ENCODE measurements around the gene LRRN2. TPM values are rescaled to one million over a fixed set of nuclear protein-coding genes. Genes with fewer than 3 reads are reported as not detected.

Gene LRRN2
- total RNA-seq, 1 experiment from 2014 or later = 5.8 TPM

DNA sequence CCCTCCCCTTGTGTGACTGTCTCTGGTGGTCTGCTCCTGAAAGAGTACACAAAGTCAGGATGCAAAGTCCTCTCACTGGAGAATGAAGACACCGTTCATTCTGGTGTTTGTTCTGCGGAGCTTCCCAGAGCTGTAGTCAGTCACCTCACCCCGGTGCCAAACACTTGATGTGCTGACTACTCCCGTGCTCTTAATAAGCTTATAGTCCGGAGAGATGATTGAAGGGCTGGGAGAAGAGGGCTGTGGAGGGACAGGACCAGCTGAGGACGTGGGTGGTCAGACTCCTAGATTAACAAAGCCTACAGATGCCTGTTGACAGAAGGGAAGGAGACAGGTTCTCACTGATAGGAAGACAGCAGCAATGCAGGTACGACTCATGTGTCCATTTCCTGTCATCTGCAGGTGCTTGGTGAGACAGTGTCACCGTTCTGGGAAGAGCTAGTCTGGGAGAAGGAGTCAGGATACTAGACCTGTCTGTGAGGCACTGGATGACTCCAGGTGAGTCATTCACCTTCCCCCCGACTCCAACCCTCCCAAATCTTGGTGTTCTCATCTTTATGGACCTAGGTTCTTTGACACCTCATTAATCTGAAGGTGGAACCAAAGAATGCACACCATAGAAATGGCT is 40.4 kb upstream of the LRRN2 start:
- Histone ChIP-seq H3K4me1 (ENCODE audit: insufficient read depth, low read length) (no peaks in the 10 kb centered on the region), H2BK15ac (ENCODE audit: low read depth, low read length) (no peak overlapping the region), H3T11ph (ENCODE audit: low read length) (no peak overlapping the region), H2BK5ac (ENCODE audit: insufficient read length, low read length) (no peak overlapping the region), H3K14ac (ENCODE audit: insufficient read depth, low read length) (no peak overlapping the region), H2BK120ac (ENCODE audit: low read depth, low read length, poor library complexity, severe bottlenecking) (no peak overlapping the region), H3K18ac (ENCODE audit: insufficient read length, low read depth, low read length) (no peak overlapping the region), H3K9me3 (ENCODE audit: control insufficient read depth, low read depth, low read length) (no peaks in the 10 kb centered on the region), H4K91ac (ENCODE audit: insufficient read length, low read depth, low read length) (no peak overlapping the region), H2BK20ac (ENCODE audit: low read depth, low read length, poor library complexity, severe bottlenecking) (no peak overlapping the region), H3K4me2 (ENCODE audit: insufficient read depth, insufficient read length, low read length) (no peak overlapping the region), H3K23ac (ENCODE audit: insufficient read length, low read depth, low read length) (no peak overlapping the region), H2AK5ac (ENCODE audit: insufficient read length, low read length) (no peak overlapping the region), H4K8ac (replicated peaks; ENCODE audit: insufficient read length, low read depth, low read length) (no peak overlapping the region), H3K27ac (ENCODE audit: insufficient read length, low read depth, low read length) (no peak overlapping the region), H3K4ac (ENCODE audit: low read depth, low read length) (no peak overlapping the region), H2BK12ac (ENCODE audit: insufficient read length, low read depth, low read length) (no peak overlapping the region), H4K20me1 (ENCODE audit: control insufficient read depth, insufficient read depth, insufficient read length) (no peaks in the 10 kb centered on the region), H2AFZ (ENCODE audit: low read length) (no peak overlapping the region), H3K79me2 (ENCODE audit: insufficient read depth, low read length) (no peaks in the 10 kb centered on the region), H4K5ac (ENCODE audit: insufficient read length, low read depth, low read length) (no peak overlapping the region), H3K23me2 (ENCODE audit: insufficient read length, low read depth, low read length, poor library complexity, severe bottlenecking) (no peaks in the 10 kb centered on the region), H3K27me3 (ENCODE audit: insufficient read depth, low read length) (no peaks in the 10 kb centered on the region; the same call in 1 of the 2 replicates), H3K9ac (ENCODE audit: extremely low read depth, insufficient read length, low read length) (no peak overlapping the region), H3K79me1 (ENCODE audit: insufficient read depth, low read depth, low read length, poor library complexity, severe bottlenecking) (no peaks in the 10 kb centered on the region), H3K56ac (ENCODE audit: insufficient read length, low read depth, low read length) (no peak overlapping the region)
- Mint-ChIP-seq H3K27me3 (ENCODE audit: low read depth) (peaks cover 42% of the 10 kb centered on the region), H3K27ac (no peak overlapping the region), H3K36me3 (ENCODE audit: insufficient read depth in 1 of 3, low read depth in 3 of 3) (no peaks in the 10 kb centered on the region), H3K4me3 (no peak overlapping the region), H3K9me3 (no peaks in the 10 kb centered on the region; a peak in 1 of 5 replicates), H3K4me1 (peaks cover 26% of the 10 kb centered on the region in 2 experiments)
- WGBS (ENCODE audit: extremely low coverage, insufficient read length, low lambda C conversion rate) = no CpG with 5 or more reads among the region's 9 CpGs
- DNase-seq = no peak
- TF ChIP-seq, protein P1, sequence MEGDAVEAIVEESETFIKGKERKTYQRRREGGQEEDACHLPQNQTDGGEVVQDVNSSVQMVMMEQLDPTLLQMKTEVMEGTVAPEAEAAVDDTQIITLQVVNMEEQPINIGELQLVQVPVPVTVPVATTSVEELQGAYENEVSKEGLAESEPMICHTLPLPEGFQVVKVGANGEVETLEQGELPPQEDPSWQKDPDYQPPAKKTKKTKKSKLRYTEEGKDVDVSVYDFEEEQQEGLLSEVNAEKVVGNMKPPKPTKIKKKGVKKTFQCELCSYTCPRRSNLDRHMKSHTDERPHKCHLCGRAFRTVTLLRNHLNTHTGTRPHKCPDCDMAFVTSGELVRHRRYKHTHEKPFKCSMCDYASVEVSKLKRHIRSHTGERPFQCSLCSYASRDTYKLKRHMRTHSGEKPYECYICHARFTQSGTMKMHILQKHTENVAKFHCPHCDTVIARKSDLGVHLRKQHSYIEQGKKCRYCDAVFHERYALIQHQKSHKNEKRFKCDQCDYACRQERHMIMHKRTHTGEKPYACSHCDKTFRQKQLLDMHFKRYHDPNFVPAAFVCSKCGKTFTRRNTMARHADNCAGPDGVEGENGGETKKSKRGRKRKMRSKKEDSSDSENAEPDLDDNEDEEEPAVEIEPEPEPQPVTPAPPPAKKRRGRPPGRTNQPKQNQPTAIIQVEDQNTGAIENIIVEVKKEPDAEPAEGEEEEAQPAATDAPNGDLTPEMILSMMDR (conservative IDR thresholded peaks at IDR 0.05) = no peak
